Measurements from ENCODE around the gene RPS21.

DNA sequence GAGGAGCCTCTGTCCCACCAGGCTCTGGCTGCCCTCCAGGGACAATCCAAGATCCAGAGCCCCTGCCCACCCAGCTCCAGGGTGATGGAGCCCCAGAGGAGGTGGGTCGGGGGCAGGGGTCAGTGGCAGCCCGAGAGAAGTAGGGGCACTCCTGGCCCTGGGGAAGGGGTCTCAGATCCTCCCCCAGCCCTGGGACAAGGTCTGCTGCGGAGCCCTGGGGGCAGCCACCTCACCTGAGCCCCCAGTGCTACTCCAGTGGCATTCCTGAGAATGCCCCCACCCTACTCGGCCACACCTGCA, 17.1 kb upstream of the RPS21 start:
- TF ChIP-seq, protein P1, sequence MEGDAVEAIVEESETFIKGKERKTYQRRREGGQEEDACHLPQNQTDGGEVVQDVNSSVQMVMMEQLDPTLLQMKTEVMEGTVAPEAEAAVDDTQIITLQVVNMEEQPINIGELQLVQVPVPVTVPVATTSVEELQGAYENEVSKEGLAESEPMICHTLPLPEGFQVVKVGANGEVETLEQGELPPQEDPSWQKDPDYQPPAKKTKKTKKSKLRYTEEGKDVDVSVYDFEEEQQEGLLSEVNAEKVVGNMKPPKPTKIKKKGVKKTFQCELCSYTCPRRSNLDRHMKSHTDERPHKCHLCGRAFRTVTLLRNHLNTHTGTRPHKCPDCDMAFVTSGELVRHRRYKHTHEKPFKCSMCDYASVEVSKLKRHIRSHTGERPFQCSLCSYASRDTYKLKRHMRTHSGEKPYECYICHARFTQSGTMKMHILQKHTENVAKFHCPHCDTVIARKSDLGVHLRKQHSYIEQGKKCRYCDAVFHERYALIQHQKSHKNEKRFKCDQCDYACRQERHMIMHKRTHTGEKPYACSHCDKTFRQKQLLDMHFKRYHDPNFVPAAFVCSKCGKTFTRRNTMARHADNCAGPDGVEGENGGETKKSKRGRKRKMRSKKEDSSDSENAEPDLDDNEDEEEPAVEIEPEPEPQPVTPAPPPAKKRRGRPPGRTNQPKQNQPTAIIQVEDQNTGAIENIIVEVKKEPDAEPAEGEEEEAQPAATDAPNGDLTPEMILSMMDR (IDR thresholded peaks at IDR 0.05) = no peak
- no peak for TF ChIP-seq EZH2 (IDR thresholded peaks at IDR 0.05)
